SU-DHL-6 (cell line): ENCODE measurements around the gene VTA1.
"Not testable (repeated sequence)": the region's sequence is repeated elsewhere in the genome, so short reads cannot be mapped to it uniquely, and the experiment has no call there.

Experiments
- H2AFZ ChIP-seq: fragments of 200-600 bp; sonication (generic); 2 replicates; pipeline ENCODE4 v1.6.1; 2014; ENCODE audit warnings: low read depth, mild to moderate bottlenecking, moderate library complexity, mixed read lengths, antibody characterized with exemption, low read length; ENCODE audit not compliant: severe bottlenecking
- H3F3A ChIP-seq: fragments of 200-600 bp; shearing (Covaris generic); 2 replicates; pipeline ENCODE4 v1.6.0; 2016; ENCODE audit warnings: antibody characterized with exemption, mild to moderate bottlenecking; ENCODE audit not compliant: insufficient read depth
- H3K27ac ChIP-seq: fragments of 200-600 bp; sonication (generic); 2 replicates; pipeline ENCODE4 v1.5.1; 2016; ENCODE audit warnings: low read depth, mild to moderate bottlenecking, low read length, moderate library complexity, mixed read lengths
- H3K27me3 ChIP-seq: fragments of 200-600 bp; sonication (generic), shearing (Covaris generic); 2 replicates; pipeline ENCODE4 v1.6.0; 2014; ENCODE audit warnings: mild to moderate bottlenecking, low read length
- H3K36me3 ChIP-seq: fragments of 200-600 bp; sonication (generic); 2 replicates; pipeline ENCODE4 v1.6.1; 2014; ENCODE audit warnings: mild to moderate bottlenecking, low read length, mixed read lengths
- H3K4me2 ChIP-seq: fragments of 300-600, 200-600 bp; shearing (Covaris generic), sonication (generic); 2 replicates; pipeline ENCODE4 v1.6.0; 2014; ENCODE audit warnings: low read length, low read depth, mild to moderate bottlenecking; ENCODE audit not compliant: poor library complexity, severe bottlenecking
- H3K4me3 ChIP-seq: fragments of 200-600 bp; sonication (generic); 2 replicates; pipeline ENCODE4 v1.5.1; 2014; ENCODE audit warnings: antibody characterized with exemption, low read length, mild to moderate bottlenecking, mixed read lengths; ENCODE audit not compliant: insufficient read depth, poor library complexity, severe bottlenecking
- H3K79me2 ChIP-seq: fragments of 200-600 bp; sonication (generic); 2 replicates; pipeline ENCODE4 v1.6.1; 2014; ENCODE audit warnings: mild to moderate bottlenecking, low read length, moderate library complexity; ENCODE audit not compliant: insufficient read depth
- H3K9ac ChIP-seq: fragments of 200-600 bp; sonication (generic); 2 replicates; pipeline ENCODE4 v1.7.0; 2014; ENCODE audit warnings: mild to moderate bottlenecking, low read length
- H3K9me2 ChIP-seq: fragments of 200-600 bp; sonication (generic); replicated peaks from 2 replicates; pipeline ENCODE4 v1.6.1; 2014; ENCODE audit warnings: low read length; ENCODE audit not compliant: insufficient read depth
- H3K9me3 ChIP-seq: fragments of 200-600 bp; sonication (generic); 2 replicates; pipeline ENCODE4 v1.6.1; 2014; ENCODE audit warnings: low read length, mixed read lengths; ENCODE audit not compliant: insufficient read depth
- H4K20me1 ChIP-seq: fragments of 200-600 bp; sonication (generic); 2 replicates; pipeline ENCODE4 v1.6.1; 2014; ENCODE audit warnings: low read depth, mild to moderate bottlenecking, antibody characterized with exemption, low read length, moderate library complexity, mixed read lengths
- CTCF ChIP-seq: fragments of 200-600 bp; sonication (generic); IDR thresholded peaks from one replicate; pipeline ENCODE4 v1.5.1; 2017; ENCODE audit warnings: antibody characterized with exemption, mild to moderate bottlenecking, low read length, moderate library complexity; ENCODE audit not compliant: insufficient read depth, poor library complexity, severe bottlenecking
- EZH2phosphoT487 ChIP-seq: fragments of 200-600 bp; sonication (generic), shearing (Covaris generic); conservative IDR thresholded peaks from 2 replicates; pipeline ENCODE4 v1.6.1; 2018; ENCODE audit warnings: mild to moderate bottlenecking, antibody characterized with exemption, low read length, moderate library complexity, mixed read lengths

Gene VTA1

DNA sequence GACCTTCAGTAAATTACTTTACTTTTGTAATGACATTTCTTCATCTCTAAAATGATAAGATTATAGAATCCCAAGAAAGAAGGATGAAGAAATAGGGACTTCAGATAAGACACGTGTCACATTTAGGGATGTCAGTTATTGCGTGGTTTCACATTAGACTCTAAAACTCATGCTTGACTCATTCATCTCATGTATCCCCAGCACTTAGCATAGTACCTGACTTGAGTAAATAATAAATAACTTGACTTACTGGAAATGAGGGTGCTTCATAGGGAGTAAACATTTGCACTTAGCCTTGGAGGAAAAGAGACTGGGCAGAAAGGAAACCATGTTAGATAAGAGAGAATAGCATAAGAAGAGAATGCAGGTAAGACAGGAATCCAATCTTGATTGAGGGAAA, 37.2 kb downstream of the VTA1 start:
- Histone ChIP-seq H3K27ac (no peak overlapping the region), H3K79me2 (no peaks in the 10 kb centered on the region; the same call in none of the 2 replicates), H2AFZ (no peak overlapping the region), H3K4me2 (no peak overlapping the region), H3K9me3 (no peaks in the 10 kb centered on the region), H3K36me3 (no peaks in the 10 kb centered on the region; the same call in 1 of the 2 replicates), H3K9ac (no peak overlapping the region), H3K27me3 (no peaks in the 10 kb centered on the region), H3K9me2 (no peaks in the 10 kb centered on the region), H3F3A (no peaks in the 10 kb centered on the region), H3K4me3 (no peak overlapping the region), H4K20me1 (no peaks in the 10 kb centered on the region)
- no peak for TF ChIP-seq EZH2phosphoT487
- TF ChIP-seq CTCF: no peak

DNA sequence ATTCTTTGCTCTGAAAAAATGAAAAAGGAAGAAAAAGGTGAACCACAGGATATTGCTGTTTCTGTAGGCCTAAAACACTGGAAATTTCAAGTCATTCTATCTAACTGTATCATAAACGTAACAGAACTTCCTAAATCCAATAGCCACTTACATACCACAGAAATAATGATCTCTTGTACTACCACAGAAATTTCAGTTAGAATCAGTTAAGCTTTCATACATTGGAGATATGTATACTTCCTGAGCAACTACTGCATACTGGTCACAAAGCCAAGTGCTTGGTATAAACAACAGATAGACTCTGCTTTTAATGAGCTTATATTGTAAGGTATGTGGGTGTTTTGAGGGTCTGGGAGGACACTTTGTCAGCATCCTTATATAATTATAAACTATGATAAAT, 38.6 kb downstream of the VTA1 start:
- H3K9me3 ChIP-seq: no peaks in the 10 kb centered on the region
- peaks cover 7% of the 10 kb centered on the region; the same call in 1 of the 2 replicates for H3K36me3 ChIP-seq
- H3F3A ChIP-seq: no peaks in the 10 kb centered on the region
- H4K20me1 ChIP-seq: no peaks in the 10 kb centered on the region
- H3K9ac ChIP-seq: no peak overlapping the region
- H3K4me3 ChIP-seq: no peak overlapping the region
- TF ChIP-seq EZH2phosphoT487 (no peak), CTCF (no peak)
- H3K27me3 ChIP-seq: no peaks in the 10 kb centered on the region
- no peak overlapping the region for H2AFZ ChIP-seq
- no peak overlapping the region for H3K4me2 ChIP-seq
- no peaks in the 10 kb centered on the region for H3K9me2 ChIP-seq
- H3K79me2 ChIP-seq: no peaks in the 10 kb centered on the region; the same call in none of the 2 replicates
- no peak overlapping the region for H3K27ac ChIP-seq

GRCh38 chr6:142187209-142187608, 40.1 kb downstream of the VTA1 start:
- no peaks in the 10 kb centered on the region for H4K20me1 ChIP-seq
- H3K4me2 ChIP-seq: no peak overlapping the region
- TF ChIP-seq EZH2phosphoT487 (no peak), CTCF (no peak)
- no peak overlapping the region for H3K9ac ChIP-seq
- no peak overlapping the region for H2AFZ ChIP-seq
- H3K4me3 ChIP-seq: no peak overlapping the region
- H3F3A ChIP-seq: 0 out of 2 replicates have a peak, but pooled peaks cover 3% of the 10 kb centered on the region
- H3K27me3 ChIP-seq: no peaks in the 10 kb centered on the region
- no peaks in the 10 kb centered on the region; the same call in 1 of the 2 replicates for H3K79me2 ChIP-seq
- no peaks in the 10 kb centered on the region for H3K9me2 ChIP-seq
- no peaks in the 10 kb centered on the region for H3K9me3 ChIP-seq
- H3K27ac ChIP-seq: no peak overlapping the region
- peaks cover 10% of the 10 kb centered on the region; the same call in 1 of the 2 replicates for H3K36me3 ChIP-seq

DNA sequence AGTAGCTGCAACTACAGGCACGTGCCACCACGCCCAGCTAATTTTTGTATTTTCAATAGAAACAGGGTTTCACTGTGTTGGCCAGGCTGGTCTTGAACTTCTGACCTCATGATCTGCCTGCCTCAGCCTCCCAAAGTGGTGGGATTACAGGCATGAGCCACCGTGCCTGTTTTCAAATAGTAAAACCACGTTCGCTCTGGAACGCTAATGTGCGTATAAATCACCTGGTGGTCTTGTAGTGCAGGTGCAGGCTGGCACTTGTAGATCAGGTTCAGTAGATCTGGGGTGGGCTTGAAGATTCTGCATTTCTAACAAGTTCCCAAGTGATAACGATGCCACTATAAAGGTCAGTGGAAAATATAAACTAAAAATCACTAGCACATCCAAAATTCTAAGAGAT, 41.3 kb downstream of the VTA1 start:
- not testable (repeated sequence) for H3F3A ChIP-seq, H3K79me2 ChIP-seq, H3K4me3 ChIP-seq, H4K20me1 ChIP-seq, H3K9me3 ChIP-seq, H3K9ac ChIP-seq, H3K27ac ChIP-seq, H2AFZ ChIP-seq, H3K27me3 ChIP-seq, H3K9me2 ChIP-seq, H3K4me2 ChIP-seq
- H3K36me3 ChIP-seq: peaks cover 10% of the 10 kb centered on the region; the same call in 1 of the 2 replicates
